Astrocyte (in vitro differentiated cells and primary cell): ENCODE results near the gene ZC3HAV1.

ENCODE experiments used
- CTCF ChIP-seq: IDR thresholded peaks from 2 replicates; pipeline ENCODE4 v1.5.1; 2011; ENCODE audit warnings: low read depth, mild to moderate bottlenecking, inconsistent platforms, low read length, moderate library complexity; ENCODE audit not compliant: insufficient read depth
- EZH2 ChIP-seq: IDR thresholded peaks from 2 replicates; pipeline ENCODE4 v1.6.1; 2012; ENCODE audit warnings: mild to moderate bottlenecking, low read length, inconsistent platforms; ENCODE audit not compliant: insufficient read depth

GRCh38 chr7:139075871-139076686, 33.4 kb downstream of the ZC3HAV1 start:
- TF ChIP-seq CTCF = no peak
- TF ChIP-seq EZH2 = no peak
